ENCODE measurements around the gene CEP162. TPM values are rescaled to one million over a fixed set of nuclear protein-coding genes. Genes with fewer than 3 reads are reported as not detected.

CEP162 gene, protein sequence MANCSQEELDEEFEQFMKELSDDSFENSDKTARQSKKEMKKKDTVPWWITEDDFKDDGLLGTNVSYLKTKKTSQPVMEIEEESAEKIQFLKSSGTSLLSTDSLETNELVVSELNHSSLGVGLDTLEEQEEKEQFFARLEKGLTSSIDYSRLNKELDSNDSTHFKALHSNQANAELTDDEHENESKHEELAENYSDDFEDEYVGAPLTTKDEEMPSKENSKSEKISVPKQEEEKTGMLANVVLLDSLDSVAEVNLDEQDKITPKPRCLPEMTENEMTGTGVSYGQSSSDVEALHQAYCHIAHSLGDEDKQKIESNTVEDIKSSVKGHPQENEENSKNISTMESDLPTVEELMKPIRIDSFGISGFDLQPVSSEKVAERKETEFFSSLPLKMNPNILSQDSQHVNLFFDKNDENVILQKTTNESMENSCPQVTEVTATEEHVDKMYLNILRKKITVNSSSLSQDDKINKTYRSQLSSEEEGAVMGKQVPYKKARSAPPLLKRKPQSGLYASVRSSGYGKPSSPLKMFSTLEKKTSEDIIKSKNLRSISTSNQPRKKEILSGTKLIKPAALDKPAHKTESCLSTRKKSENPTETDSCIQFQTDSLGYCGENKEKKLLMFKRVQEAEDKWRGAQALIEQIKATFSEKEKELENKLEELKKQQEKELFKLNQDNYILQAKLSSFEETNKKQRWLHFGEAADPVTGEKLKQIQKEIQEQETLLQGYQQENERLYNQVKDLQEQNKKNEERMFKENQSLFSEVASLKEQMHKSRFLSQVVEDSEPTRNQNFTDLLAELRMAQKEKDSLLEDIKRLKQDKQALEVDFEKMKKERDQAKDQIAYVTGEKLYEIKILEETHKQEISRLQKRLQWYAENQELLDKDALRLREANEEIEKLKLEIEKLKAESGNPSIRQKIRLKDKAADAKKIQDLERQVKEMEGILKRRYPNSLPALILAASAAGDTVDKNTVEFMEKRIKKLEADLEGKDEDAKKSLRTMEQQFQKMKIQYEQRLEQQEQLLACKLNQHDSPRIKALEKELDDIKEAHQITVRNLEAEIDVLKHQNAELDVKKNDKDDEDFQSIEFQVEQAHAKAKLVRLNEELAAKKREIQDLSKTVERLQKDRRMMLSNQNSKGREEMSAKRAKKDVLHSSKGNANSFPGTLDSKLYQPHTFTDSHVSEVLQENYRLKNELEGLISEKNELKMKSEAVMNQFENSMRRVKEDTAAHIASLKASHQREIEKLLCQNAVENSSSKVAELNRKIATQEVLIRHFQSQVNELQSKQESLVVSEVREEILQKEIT (N-terminal part only)
- 4.7 and 6.1 TPM in 2 replicates for total RNA-seq

DNA sequence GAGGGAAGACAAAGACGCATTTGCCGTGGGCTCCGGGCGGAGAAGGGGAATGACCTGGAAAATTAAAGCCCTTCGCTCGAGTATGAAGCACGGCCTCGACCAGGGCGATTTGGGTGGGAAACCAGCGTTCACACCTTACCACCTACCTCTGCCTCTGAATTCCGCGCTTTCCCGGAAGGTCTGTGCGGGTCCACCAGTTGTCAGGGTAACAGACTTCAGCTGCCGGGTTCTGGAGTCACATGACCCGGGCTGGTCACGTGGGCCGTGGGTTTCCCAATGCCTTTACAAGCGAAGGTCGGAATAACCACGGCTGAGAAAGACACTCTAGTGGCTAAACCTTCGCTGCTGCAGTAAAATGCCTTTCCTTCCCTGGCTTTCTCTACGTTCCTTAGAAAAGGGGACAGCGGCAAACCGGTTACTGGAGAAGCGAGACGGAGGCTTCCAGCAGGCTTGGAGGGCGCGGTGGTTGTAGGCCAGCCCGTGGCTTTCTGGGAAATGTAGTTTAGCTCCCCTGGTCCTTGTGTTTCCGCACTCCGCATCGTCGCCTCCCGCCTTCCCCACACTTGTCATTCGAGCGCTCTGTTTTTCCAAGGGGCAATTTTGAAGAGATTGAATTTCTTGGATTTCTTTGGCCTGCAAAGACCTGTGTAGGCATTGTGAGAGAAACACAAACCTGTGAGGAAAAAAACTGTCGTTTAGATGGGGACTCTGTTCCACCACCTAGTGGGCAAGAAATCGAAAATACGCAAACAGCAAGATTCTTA lies at the start of gene CEP162:
CEP162 (minus strand) TSS at position 210 of the 764 bp plus-strand sequence. CDS start 1,250 bp downstream, outside the sequence.
- H3K27me3 Mint-ChIP-seq (ENCODE audit: insufficient read depth) = peaks cover 5% of the 10 kb centered on the region
- peak within 1 kb of the TSS; percentile 86 for H3K27ac Mint-ChIP-seq
- no peaks in the 10 kb centered on the region for H3K36me3 Mint-ChIP-seq (ENCODE audit: low read depth)
- intact Hi-C loops (cut with micrococcal nuclease) = loop anchor here (1.0 to 10.0 kb wide), 7 partner anchors 343 to 1980 kb away; partner anchors contain the start of genes CYB5R4, DOP1A, IBTK and SNX14
- no peaks in the 10 kb centered on the region for H3K9me3 Mint-ChIP-seq
- DNase-seq (ENCODE audit: low spot score) = peak; percentile 83
- peak within 1 kb of the TSS; percentile 98 for H3K4me3 Mint-ChIP-seq
- H3K4me1 Mint-ChIP-seq (ENCODE audit: low read depth) = peaks cover 10% of the 10 kb centered on the region

DNA sequence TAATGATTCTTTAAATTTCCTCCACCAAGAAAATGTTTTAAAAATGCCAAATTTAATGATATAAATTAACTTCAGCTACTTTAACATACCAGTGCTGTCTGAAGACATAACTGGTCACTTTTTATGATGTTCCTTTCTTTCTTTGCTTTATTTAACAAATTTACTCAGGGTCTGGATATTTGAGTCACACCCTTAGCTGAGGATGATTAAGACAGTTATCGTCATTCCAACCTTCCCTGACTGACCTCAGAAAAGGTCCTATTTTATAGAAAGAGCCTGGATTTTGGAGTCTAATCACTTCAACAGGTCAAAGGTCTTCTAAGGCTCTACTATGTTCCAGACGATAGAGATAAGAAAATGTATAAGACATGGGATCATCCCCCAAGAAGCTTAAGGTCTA lies 47.4 kb upstream of the CEP162 start:
- no peaks in the 10 kb centered on the region for H3K4me1 Mint-ChIP-seq (ENCODE audit: low read depth)
- no peak for DNase-seq (ENCODE audit: low spot score)
- H3K4me3 Mint-ChIP-seq = no peak overlapping the region
- H3K27me3 Mint-ChIP-seq (ENCODE audit: insufficient read depth) = no peaks in the 10 kb centered on the region
- H3K27ac Mint-ChIP-seq = no peak overlapping the region
- H3K36me3 Mint-ChIP-seq (ENCODE audit: low read depth) = no peaks in the 10 kb centered on the region
- intact Hi-C loops (cut with micrococcal nuclease) = no loop called here
- H3K9me3 Mint-ChIP-seq = no peaks in the 10 kb centered on the region

DNA sequence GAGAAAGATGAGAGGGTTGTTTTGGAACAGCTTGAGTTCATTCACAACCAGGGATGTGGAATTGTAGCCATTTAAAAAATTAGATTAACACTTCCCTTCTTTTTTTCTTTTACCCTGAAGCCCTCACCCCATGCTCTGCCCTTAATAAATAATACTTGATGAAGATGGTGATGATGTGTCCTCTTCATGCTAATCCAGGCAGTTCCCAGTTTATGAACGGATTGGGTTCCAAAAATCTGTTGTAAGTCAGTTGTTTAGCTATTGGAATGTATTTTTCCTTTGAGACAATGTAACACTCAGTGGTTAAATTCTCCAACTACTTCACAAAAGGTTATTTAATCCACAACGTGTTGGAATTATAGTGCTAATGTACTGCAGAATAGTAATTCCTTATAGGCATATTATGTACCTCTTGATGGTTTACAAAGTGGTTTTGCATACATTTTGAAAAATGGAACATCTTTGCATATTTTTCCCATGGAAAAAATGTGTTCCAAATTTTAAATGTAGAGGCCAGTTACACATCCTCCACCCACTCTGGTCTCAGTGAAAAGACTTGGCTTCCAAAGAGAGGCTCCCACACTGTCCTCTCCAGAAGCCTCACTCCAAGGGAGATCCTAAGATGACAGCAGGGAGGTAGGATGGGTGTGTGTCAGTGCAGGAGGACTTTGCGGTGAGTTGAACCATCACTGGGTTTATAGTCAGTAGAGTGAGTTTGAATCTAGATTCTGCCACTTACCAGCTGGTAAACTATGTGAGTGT lies 45.8 kb upstream of the CEP162 start:
- Mint-ChIP-seq H3K4me1 (ENCODE audit: low read depth) (no peaks in the 10 kb centered on the region), H3K27me3 (ENCODE audit: insufficient read depth) (no peaks in the 10 kb centered on the region), H3K27ac (no peak overlapping the region), H3K36me3 (ENCODE audit: low read depth) (no peaks in the 10 kb centered on the region), H3K4me3 (no peak overlapping the region), H3K9me3 (no peaks in the 10 kb centered on the region)
- no peak for DNase-seq (ENCODE audit: low spot score)
- intact Hi-C loops (cut with micrococcal nuclease) = no loop called here

DNA sequence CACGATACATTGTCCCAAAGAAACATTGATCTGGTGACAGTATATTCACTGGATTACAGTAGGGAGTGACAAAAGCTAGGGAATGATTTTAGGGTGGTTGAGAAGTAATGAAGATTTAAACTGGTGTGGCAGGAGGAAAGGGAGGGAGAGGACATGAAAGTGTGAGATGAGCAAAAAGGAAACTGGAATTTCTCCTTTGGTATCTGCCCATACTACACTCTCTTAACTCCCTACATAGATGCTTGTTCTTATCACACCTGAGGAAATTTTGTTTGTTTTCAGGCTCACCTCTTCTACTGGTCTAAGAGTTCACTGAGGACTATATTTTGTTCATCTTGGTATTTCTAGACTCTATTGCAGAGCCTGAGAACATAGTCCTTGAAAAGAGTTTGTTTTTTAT lies 44.9 kb upstream of the CEP162 start:
- H3K9me3 Mint-ChIP-seq = no peaks in the 10 kb centered on the region
- no peak overlapping the region for H3K4me3 Mint-ChIP-seq
- H3K4me1 Mint-ChIP-seq (ENCODE audit: low read depth) = no peaks in the 10 kb centered on the region
- no peaks in the 10 kb centered on the region for H3K27me3 Mint-ChIP-seq (ENCODE audit: insufficient read depth)
- intact Hi-C loops (cut with micrococcal nuclease) = no loop called here
- H3K27ac Mint-ChIP-seq = no peak overlapping the region
- DNase-seq (ENCODE audit: low spot score) = no peak
- no peaks in the 10 kb centered on the region for H3K36me3 Mint-ChIP-seq (ENCODE audit: low read depth)

DNA sequence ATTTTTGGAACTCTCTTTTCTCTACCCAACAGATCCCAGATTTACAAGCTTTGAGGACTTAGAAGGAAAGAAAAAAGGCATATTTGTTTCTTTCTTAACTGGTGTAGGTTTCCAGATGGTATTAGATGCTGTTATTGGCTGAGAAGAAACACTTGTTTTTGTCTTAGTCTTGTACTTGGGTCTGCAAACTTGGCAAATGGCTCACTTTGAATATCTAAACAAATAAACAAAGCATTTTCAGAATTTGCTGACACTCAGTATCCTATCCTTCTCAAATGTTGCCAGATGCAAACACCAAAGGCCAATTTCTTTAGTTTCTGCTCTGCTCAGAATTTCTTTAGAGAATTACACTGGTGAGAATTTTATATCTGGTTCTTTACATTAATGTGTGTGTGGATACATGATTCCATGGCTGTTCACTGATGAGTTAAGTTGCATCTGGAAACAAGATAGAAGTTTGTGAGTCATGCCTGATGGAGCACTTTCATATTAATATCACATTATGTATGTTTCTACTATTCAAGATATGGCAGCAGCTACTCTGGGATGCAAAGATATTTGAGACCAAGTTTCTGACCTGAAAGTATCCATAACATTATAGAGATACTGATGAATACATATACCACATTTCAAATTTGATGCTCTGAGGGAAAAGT lies 43.7 kb upstream of the CEP162 start:
- no peak for DNase-seq (ENCODE audit: low spot score)
- H3K9me3 Mint-ChIP-seq = no peaks in the 10 kb centered on the region
- no peaks in the 10 kb centered on the region for H3K4me1 Mint-ChIP-seq (ENCODE audit: low read depth)
- intact Hi-C loops (cut with micrococcal nuclease) = no loop called here
- H3K4me3 Mint-ChIP-seq = no peak overlapping the region
- no peaks in the 10 kb centered on the region for H3K27me3 Mint-ChIP-seq (ENCODE audit: insufficient read depth)
- no peak overlapping the region for H3K27ac Mint-ChIP-seq
- H3K36me3 Mint-ChIP-seq (ENCODE audit: low read depth) = no peaks in the 10 kb centered on the region

DNA sequence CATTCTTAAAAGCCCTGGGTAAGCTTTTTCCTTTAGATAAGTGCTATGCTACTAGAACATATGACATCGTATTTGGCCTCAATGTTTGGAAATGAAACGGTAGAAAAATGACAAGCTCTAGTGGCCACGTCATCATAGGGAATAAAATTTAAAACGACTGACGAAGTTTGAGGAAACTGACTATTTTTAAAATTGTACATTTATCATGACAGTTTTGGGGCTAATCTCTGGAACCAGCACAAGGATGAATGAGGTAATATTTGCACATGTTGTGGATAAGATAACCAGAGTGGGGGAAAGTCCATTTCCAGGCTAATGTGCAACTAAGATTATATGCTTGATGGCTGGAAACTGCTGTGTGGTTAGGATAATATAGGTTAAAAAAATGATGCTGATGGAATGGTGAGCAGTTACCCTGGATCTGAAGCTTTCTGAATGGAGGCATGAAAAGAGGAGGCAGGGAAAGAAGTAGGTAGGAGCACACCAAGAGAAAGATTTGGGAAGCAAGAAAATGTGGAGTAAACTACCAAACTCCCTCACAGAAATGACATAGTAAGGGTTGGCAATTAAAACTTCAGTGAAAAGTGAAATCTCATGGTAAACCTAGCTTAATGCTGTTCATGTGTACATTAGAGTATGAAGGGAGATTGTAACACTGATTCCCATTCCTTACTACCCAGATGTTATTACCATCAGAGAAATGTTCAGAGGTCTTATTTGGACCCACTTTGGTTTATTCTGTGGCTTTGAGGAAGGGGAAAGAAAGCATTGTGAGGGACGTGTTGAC lies 42.7 kb upstream of the CEP162 start:
- H3K36me3 Mint-ChIP-seq (ENCODE audit: low read depth) = no peaks in the 10 kb centered on the region
- H3K27ac Mint-ChIP-seq = no peak overlapping the region
- intact Hi-C loops (cut with micrococcal nuclease) = no loop called here
- no peaks in the 10 kb centered on the region for H3K4me1 Mint-ChIP-seq (ENCODE audit: low read depth)
- DNase-seq (ENCODE audit: low spot score) = no peak
- no peak overlapping the region for H3K4me3 Mint-ChIP-seq
- no peaks in the 10 kb centered on the region for H3K27me3 Mint-ChIP-seq (ENCODE audit: insufficient read depth)
- H3K9me3 Mint-ChIP-seq = no peaks in the 10 kb centered on the region

DNA sequence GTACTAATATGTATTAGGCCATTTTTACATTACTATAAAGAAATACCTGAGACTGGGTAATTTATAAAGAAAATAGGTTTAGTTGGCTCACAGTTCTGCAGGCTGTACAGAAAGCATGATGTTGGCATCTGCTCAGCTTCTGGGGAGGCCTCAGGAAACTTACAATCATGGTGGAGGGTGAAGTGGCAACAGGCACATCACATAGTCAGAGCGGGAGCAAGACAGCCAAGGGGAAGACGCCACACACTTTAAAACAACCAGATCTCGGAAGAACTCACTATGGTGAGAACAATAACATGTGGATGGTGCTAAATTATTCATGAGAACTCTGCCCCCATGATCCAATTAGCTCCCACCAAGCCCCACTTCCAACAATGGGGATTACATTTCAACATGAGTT lies 41.3 kb upstream of the CEP162 start:
- no peaks in the 10 kb centered on the region for H3K36me3 Mint-ChIP-seq (ENCODE audit: low read depth)
- no peak for DNase-seq (ENCODE audit: low spot score)
- H3K27me3 Mint-ChIP-seq (ENCODE audit: insufficient read depth) = no peaks in the 10 kb centered on the region

DNA sequence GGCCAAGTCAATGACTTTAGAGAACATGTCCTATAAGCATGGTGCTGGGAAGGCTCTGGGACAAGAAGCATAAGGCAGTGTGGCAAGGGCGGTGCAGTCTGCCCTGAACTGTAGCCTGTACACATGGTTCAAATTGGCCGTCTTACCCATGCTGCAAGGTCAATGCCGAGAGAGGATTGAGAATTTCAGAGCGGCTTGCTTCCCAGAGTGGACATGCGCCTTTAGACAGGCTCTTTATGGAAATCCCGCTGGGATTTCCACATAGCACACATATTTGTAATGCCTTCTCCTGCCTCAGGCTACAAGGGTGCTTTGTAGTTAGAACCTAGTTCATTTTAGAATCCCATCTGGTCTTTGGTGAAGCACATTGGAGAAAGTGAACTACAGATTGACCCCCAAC lies 36.1 kb upstream of the CEP162 start:
- Mint-ChIP-seq H3K4me1 (ENCODE audit: low read depth) (no peaks in the 10 kb centered on the region), H3K27ac (no peak overlapping the region), H3K27me3 (ENCODE audit: insufficient read depth) (peaks cover 4% of the 10 kb centered on the region), H3K4me3 (no peak overlapping the region), H3K36me3 (ENCODE audit: low read depth) (no peaks in the 10 kb centered on the region), H3K9me3 (no peaks in the 10 kb centered on the region)
- intact Hi-C loops (cut with micrococcal nuclease) = no loop called here
- no peak for DNase-seq (ENCODE audit: low spot score)

More for the DNA sequence above, 41.3 kb upstream of the CEP162 start:
- no peak overlapping the region for H3K4me3 Mint-ChIP-seq
- intact Hi-C loops (cut with micrococcal nuclease) = no loop called here
- H3K9me3 Mint-ChIP-seq = no peaks in the 10 kb centered on the region
- H3K4me1 Mint-ChIP-seq (ENCODE audit: low read depth) = no peaks in the 10 kb centered on the region
- H3K27ac Mint-ChIP-seq = no peak overlapping the region

DNA sequence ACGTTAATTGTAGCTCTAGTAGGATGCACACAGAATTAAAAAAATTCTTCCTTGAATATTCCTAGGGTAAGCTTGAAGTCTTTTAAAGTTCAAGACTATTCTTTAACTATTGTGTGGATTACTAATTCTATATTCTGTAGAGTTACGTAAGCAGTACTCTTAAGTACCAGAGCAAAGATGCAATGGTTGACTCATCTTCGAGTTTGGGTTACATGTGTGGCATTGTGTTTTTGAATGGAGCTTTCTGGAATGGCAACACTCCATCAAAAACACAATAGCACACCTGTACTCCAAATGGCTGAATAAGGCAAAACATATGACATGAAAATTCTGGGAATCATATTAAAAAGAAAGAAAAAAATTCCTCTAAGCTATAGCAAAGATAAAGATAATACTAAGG lies 33.5 kb upstream of the CEP162 start:
- no peak overlapping the region for H3K4me3 Mint-ChIP-seq
- peaks cover 6% of the 10 kb centered on the region for H3K27me3 Mint-ChIP-seq (ENCODE audit: insufficient read depth)
- H3K9me3 Mint-ChIP-seq = no peaks in the 10 kb centered on the region
- H3K4me1 Mint-ChIP-seq (ENCODE audit: low read depth) = no peaks in the 10 kb centered on the region
- intact Hi-C loops (cut with micrococcal nuclease) = no loop called here
- DNase-seq (ENCODE audit: low spot score) = no peak
- H3K36me3 Mint-ChIP-seq (ENCODE audit: low read depth) = no peaks in the 10 kb centered on the region
- H3K27ac Mint-ChIP-seq = no peak overlapping the region

DNA sequence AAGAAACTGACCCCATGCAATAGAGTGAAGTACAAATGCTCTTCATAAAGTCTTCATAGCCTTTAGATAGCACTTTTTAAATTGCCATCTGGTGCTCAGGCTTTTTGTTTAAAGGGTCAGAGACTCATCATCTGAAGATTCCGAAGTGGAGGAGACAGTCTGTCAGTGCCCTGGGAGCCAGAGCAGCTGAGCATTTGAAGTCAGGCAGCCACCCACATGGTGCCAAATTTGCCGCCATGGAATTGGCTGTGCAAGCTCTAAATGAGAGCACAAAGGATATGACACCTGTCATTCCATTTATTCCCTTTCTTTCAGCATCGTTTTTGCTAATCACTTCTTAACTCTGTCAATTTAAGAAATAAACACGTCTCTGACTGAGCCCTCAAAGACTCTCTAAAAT lies 32.8 kb upstream of the CEP162 start:
- DNase-seq (ENCODE audit: low spot score) = no peak
- H3K27me3 Mint-ChIP-seq (ENCODE audit: insufficient read depth) = peaks cover 9% of the 10 kb centered on the region
- H3K27ac Mint-ChIP-seq = no peak overlapping the region
- H3K9me3 Mint-ChIP-seq = no peaks in the 10 kb centered on the region
- intact Hi-C loops (cut with micrococcal nuclease) = no loop called here
- H3K4me1 Mint-ChIP-seq (ENCODE audit: low read depth) = no peaks in the 10 kb centered on the region
- H3K36me3 Mint-ChIP-seq (ENCODE audit: low read depth) = no peaks in the 10 kb centered on the region
- no peak overlapping the region for H3K4me3 Mint-ChIP-seq

DNA sequence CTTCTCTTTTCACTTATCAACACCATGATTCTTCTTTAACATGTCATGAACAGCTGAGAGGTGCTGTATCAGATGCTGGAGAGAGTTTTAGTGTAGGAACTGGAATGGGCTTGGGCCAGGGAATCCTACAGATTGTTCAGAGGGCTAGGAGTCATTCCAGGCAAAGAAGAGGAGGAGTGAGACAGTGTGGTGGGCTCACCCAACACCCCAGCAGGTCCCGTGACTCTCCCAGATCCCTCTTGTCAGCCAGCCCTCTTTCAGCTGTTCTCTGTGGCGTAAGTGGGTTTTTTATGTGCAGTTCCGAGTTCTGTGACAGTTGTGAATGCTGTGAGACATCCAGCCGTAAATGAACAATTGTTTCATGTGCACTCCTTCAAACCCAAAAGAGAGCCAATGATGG lies 31.4 kb upstream of the CEP162 start:
- no peak overlapping the region for H3K4me3 Mint-ChIP-seq
- intact Hi-C loops (cut with micrococcal nuclease) = no loop called here
- no peaks in the 10 kb centered on the region for H3K4me1 Mint-ChIP-seq (ENCODE audit: low read depth)
- peaks cover 9% of the 10 kb centered on the region for H3K27me3 Mint-ChIP-seq (ENCODE audit: insufficient read depth)
- no peak overlapping the region for H3K27ac Mint-ChIP-seq
- H3K36me3 Mint-ChIP-seq (ENCODE audit: low read depth) = no peaks in the 10 kb centered on the region
- no peak for DNase-seq (ENCODE audit: low spot score)
- H3K9me3 Mint-ChIP-seq = no peaks in the 10 kb centered on the region

All from activated T-helper 1 cell treated with anti-CD3 and anti-CD28 coated beads, Interleukin-12 subunit alpha, Interleukin-12 subunit beta, Interleukin-2, Interleukin-4 antibody, amounts not matched to agents 30 ng/mL and 10 ng/mL and 1 ng/mL, durations not matched to agents 14 hours and 24 hours and 36 hours (primary cell).